Gastroesophageal sphincter (tissue), 4 donors: ENCODE measurements around the gene TRPC3. TPM values are rescaled to one million over a fixed set of nuclear protein-coding genes. Genes with fewer than 3 reads are reported as not detected.

Source experiments
- ATAC-seq: fragments of 150-250 bp; one replicate; pipeline ENCODE4 v1.9.1; 2016; ENCODE audit warnings: mild to moderate bottlenecking, moderate library complexity
- H3K27ac ChIP-seq, 4 donors: fragments of 200-600 bp; sonication (generic) in 3 of 4; 1 replicate in 3 of 4; 2 replicates in 1 of 4; pipeline ENCODE4 v1.5.1; 2016 to 2019
- H3K27me3 ChIP-seq: fragments of 200-600 bp; sonication (generic); one replicate; pipeline ENCODE4 v1.5.1; 2019
- H3K36me3 ChIP-seq, 2 donors: fragments of 200-600 bp; sonication (generic); one replicate each; pipeline ENCODE4 v1.5.1; 2019; ENCODE audit warnings: control low read depth in 1 of 2
- H3K4me1 ChIP-seq, 3 donors: fragments of 200-600 bp; sonication (generic); 1 replicate in 2 of 3; 2 replicates in 1 of 3; pipeline ENCODE4 v1.5.1; 2016 to 2019; ENCODE audit warnings: control low read depth in 2 of 3
- H3K4me3 ChIP-seq, 2 donors: fragments of 200-600 bp; sonication (generic); one replicate each; pipeline ENCODE4 v1.5.1; 2019; ENCODE audit warnings: mild to moderate bottlenecking in 1 of 2, moderate library complexity in 1 of 2
- H3K9me3 ChIP-seq, 3 donors: fragments of 200-600 bp; sonication (generic); one replicate each; pipeline ENCODE4 v1.5.1; 2017 to 2019; ENCODE audit warnings: control low read depth in 2 of 3
- EP300 ChIP-seq: sonication (generic); formaldehyde crosslinking; IDR thresholded peaks from one replicate; pipeline ENCODE4 v1.6.1; 2017; ENCODE audit warnings: antibody characterized with exemption, mild to moderate bottlenecking
- POLR2A ChIP-seq, 2 donors: fragments of 450-650 bp; IDR thresholded peaks; one replicate each; pipeline ENCODE4 v1.6.1; 2017; ENCODE audit warnings: antibody characterized with exemption in 2 of 2, mild to moderate bottlenecking in 2 of 2, moderate library complexity in 1 of 2
- POLR2AphosphoS5 ChIP-seq: sonication (generic); formaldehyde crosslinking; IDR thresholded peaks from one replicate; pipeline ENCODE4 v1.6.1; 2017; ENCODE audit warnings: antibody characterized with exemption
- WGBS, 2 donors: methylation state at CpG; one replicate each; pipeline ENCODE4 v1.1.5; 2018; ENCODE audit warnings: low coverage in 1 of 2; 5-methylcytosine and 5-hydroxymethylcytosine counted together
- total RNA-seq, 4 donors: library from RNA; depleted of rRNA; stranded (reverse); fragments of >200 nt; gene quantifications; one replicate each; pipeline ENCODE4 v1.1.0, GENCODE V29; 2016
- TF ChIP-seq, protein P1 (sequence below), 4 experiments: fragments of 200-600 bp in 2 of 4; fragments of 450-650 bp in 2 of 4; sonication (generic) in 1 of 4; IDR thresholded peaks; one replicate each; pipeline ENCODE4 v1.5.1; 2017 to 2019; ENCODE audit warnings: antibody characterized with exemption in 4 of 4, mild to moderate bottlenecking in 2 of 4, moderate library complexity in 2 of 4

The TRPC3 gene
- total RNA-seq, 4 donors from 2014 or later, result 0.50 to 8.9 (median 3.3) TPM

DNA sequence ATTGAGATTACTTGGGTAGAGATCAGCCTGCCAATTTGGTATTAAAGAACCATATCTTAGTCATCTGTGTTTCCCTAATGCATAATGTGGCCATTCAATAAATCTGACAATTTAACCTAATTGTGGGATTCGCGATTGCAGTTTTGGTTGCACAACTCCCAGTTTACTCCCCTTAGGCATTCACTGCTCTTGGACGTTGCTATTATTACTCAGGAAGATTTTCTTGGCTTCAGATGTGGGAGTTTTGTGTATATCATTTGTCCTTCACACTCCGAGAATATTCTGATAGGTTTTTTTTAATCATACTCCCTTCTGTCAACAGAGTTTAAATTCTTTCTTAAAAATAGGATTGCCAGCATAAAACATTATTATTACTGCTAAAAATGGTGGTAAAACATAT, 22.0 kb upstream of the TRPC3 start:
- ATAC-seq, result no peak
- no peak overlapping the region for H3K4me3 ChIP-seq
- no peaks in the 10 kb centered on the region for H3K36me3 ChIP-seq
- H3K9me3 ChIP-seq, result no peaks in the 10 kb centered on the region
- H3K4me1 ChIP-seq, result no peaks in the 10 kb centered on the region
- no peak overlapping the region for H3K27ac ChIP-seq
- TF ChIP-seq EP300, result no peak
- no peak for TF ChIP-seq POLR2AphosphoS5
- no peak for TF ChIP-seq POLR2A (IDR thresholded peaks at IDR 0.05)
- TF ChIP-seq, protein P1, sequence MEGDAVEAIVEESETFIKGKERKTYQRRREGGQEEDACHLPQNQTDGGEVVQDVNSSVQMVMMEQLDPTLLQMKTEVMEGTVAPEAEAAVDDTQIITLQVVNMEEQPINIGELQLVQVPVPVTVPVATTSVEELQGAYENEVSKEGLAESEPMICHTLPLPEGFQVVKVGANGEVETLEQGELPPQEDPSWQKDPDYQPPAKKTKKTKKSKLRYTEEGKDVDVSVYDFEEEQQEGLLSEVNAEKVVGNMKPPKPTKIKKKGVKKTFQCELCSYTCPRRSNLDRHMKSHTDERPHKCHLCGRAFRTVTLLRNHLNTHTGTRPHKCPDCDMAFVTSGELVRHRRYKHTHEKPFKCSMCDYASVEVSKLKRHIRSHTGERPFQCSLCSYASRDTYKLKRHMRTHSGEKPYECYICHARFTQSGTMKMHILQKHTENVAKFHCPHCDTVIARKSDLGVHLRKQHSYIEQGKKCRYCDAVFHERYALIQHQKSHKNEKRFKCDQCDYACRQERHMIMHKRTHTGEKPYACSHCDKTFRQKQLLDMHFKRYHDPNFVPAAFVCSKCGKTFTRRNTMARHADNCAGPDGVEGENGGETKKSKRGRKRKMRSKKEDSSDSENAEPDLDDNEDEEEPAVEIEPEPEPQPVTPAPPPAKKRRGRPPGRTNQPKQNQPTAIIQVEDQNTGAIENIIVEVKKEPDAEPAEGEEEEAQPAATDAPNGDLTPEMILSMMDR (IDR thresholded peaks at IDR 0.05), result no peak
- WGBS, 2 donors, result 48 to 51% methylated on average over 4 of the region's 4 CpGs
- H3K27me3 ChIP-seq, result no peaks in the 10 kb centered on the region

DNA sequence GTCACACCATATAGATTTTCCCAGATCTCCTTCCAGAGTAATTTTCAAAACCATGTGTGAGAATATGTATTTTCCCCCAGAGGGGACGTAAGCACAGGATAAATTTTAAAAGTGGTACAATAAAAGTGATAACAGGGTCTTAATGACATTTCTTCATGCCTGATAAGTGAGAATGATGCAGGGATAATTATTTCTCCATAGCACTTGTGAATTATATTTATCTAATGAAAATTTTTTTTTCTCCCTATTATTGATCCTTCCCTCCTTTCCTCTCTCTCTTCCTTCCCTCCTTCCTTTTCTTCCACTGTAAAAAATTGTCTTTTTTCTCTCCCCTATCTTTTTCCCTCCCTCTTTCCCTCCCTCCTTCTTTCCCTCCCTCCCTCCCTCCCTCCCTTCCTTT, 17.0 kb upstream of the TRPC3 start:
- H3K36me3 ChIP-seq, result no peaks in the 10 kb centered on the region
- TF ChIP-seq POLR2A (IDR thresholded peaks at IDR 0.05), result no peak
- TF ChIP-seq EP300, result no peak
- TF ChIP-seq, protein P1 (IDR thresholded peaks at IDR 0.05), result no peak
- TF ChIP-seq POLR2AphosphoS5, result no peak
- H3K27ac ChIP-seq, result no peak overlapping the region
- no peaks in the 10 kb centered on the region for H3K4me1 ChIP-seq
- H3K4me3 ChIP-seq, result no peak overlapping the region
- no peaks in the 10 kb centered on the region for H3K9me3 ChIP-seq
- no peaks in the 10 kb centered on the region for H3K27me3 ChIP-seq
- WGBS, 2 donors, result 67 to 83% methylated on average over 1 of the region's 1 CpG
- ATAC-seq, result no peak

DNA sequence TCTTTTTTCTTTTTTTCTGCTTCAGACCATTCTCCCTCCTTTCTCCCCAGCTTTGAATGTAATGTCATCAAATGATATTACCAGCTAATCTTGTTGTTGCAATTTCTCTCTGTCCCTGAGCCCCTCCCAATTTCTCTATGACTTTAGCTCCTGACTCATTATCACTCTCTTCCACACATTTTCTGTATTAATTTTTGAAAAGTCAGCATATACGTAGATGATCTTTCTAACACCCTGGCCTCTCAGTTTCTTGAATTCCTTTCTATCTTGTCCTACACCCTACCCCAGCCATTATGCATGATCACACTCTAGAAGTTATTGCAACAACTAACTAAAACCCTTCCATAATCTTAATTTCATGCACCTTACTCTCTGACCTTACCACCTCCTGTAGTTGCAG, 13.1 kb upstream of the TRPC3 start:
- no peaks in the 10 kb centered on the region for H3K27me3 ChIP-seq
- TF ChIP-seq, protein P1 (IDR thresholded peaks at IDR 0.05), result no peak
- TF ChIP-seq POLR2AphosphoS5 (no peak), EP300 (no peak), POLR2A (IDR thresholded peaks at IDR 0.05) (no peak)
- H3K4me1 ChIP-seq, result no peaks in the 10 kb centered on the region
- H3K4me3 ChIP-seq, result no peak overlapping the region
- WGBS, 2 donors, result 63 to 100% methylated on average over 1 of the region's 1 CpG
- H3K9me3 ChIP-seq, result no peaks in the 10 kb centered on the region
- no peaks in the 10 kb centered on the region for H3K36me3 ChIP-seq
- H3K27ac ChIP-seq, result no peak overlapping the region
- ATAC-seq, result no peak

- Histone ChIP-seq H3K4me3 (no peak overlapping the region), H3K9me3 (no peaks in the 10 kb centered on the region), H3K4me1 (no peaks in the 10 kb centered on the region), H3K27me3 (peaks cover 5% of the 10 kb centered on the region), H3K27ac (no peak overlapping the region), H3K36me3 (no peaks in the 10 kb centered on the region)
- TF ChIP-seq, protein P1 (IDR thresholded peaks at IDR 0.05), result no peak
- no peak for TF ChIP-seq POLR2AphosphoS5
- no peak for TF ChIP-seq EP300
- TF ChIP-seq POLR2A (IDR thresholded peaks at IDR 0.05), result no peak
- ATAC-seq, result no peak
- WGBS, 2 donors, result 85 to 100% methylated on average over 1 of the region's 1 CpG
These were observed 9.0 kb upstream of the TRPC3 start for GRCh38 chr4:121960818-121961217.

GRCh38 chr4:121958777-121959176, 6.9 kb upstream of the TRPC3 start:
- no peak for TF ChIP-seq POLR2AphosphoS5
- no peak for TF ChIP-seq POLR2A (IDR thresholded peaks at IDR 0.05)
- TF ChIP-seq, protein P1 (IDR thresholded peaks at IDR 0.05), result no peak
- TF ChIP-seq EP300, result no peak
- Histone ChIP-seq H3K27me3 (peaks cover 16% of the 10 kb centered on the region), H3K9me3 (no peaks in the 10 kb centered on the region), H3K27ac (no peak overlapping the region), H3K4me1 (no peaks in the 10 kb centered on the region), H3K4me3 (no peak overlapping the region), H3K36me3 (no peaks in the 10 kb centered on the region)
- ATAC-seq, result no peak
- 60 to 75% methylated on average over 2 of the region's 2 CpGs for WGBS, 2 donors
